ENCODE results near the gene ADAMTSL1. TPM values are rescaled to one million over a fixed set of nuclear protein-coding genes. Genes with fewer than 3 reads are reported as not detected.
A peak's percentile ranks its signal among the peaks of the same experiment; 100 is the strongest.

The ADAMTSL1 gene
- total RNA-seq, 1 experiment from 2014 or later, result 74.5 TPM

- DNase-seq (ENCODE audit: low read depth), result no peak
Observed at GRCh38 chr9:18798508-18799290, 324.7 kb downstream of the ADAMTSL1 start.

- DNase-seq (ENCODE audit: low read depth), result no peak
Observed at GRCh38 chr9:18799428-18799827, 325.5 kb downstream of the ADAMTSL1 start.

- peak; percentile 85 for DNase-seq (ENCODE audit: low read depth)
Observed at GRCh38 chr9:18800579-18800978, 326.6 kb downstream of the ADAMTSL1 start.

GRCh38 chr9:18805386-18805785, 331.4 kb downstream of the ADAMTSL1 start:
- no peak for DNase-seq (ENCODE audit: low read depth)

- DNase-seq (ENCODE audit: low read depth), result no peak
Observed at GRCh38 chr9:18806232-18807080, 332.5 kb downstream of the ADAMTSL1 start.

- DNase-seq (ENCODE audit: low read depth), result no peak
Observed at GRCh38 chr9:18810581-18810980, 336.6 kb downstream of the ADAMTSL1 start.

GRCh38 chr9:18811171-18811570, 337.2 kb downstream of the ADAMTSL1 start:
- DNase-seq (ENCODE audit: low read depth), result no peak

- DNase-seq (ENCODE audit: low read depth), result no peak
Observed at GRCh38 chr9:18819418-18819817, 345.5 kb downstream of the ADAMTSL1 start.

GRCh38 chr9:18820566-18821095, 346.7 kb downstream of the ADAMTSL1 start:
- DNase-seq (ENCODE audit: low read depth), result no peak

GRCh38 chr9:18821788-18822187, 347.8 kb downstream of the ADAMTSL1 start:
- peak; percentile 40 for DNase-seq (ENCODE audit: low read depth)

- DNase-seq (ENCODE audit: low read depth), result no peak
Observed at GRCh38 chr9:18822850-18823249, 348.9 kb downstream of the ADAMTSL1 start.

- peak; percentile 12 for DNase-seq (ENCODE audit: low read depth)
Observed at GRCh38 chr9:18824095-18824666, 350.2 kb downstream of the ADAMTSL1 start.

- DNase-seq (ENCODE audit: low read depth), result no peak
Observed at GRCh38 chr9:18825656-18826170, 351.8 kb downstream of the ADAMTSL1 start.

GRCh38 chr9:18826248-18826647, 352.3 kb downstream of the ADAMTSL1 start:
- DNase-seq (ENCODE audit: low read depth), result no peak

- DNase-seq (ENCODE audit: low read depth), result no peak
Observed at GRCh38 chr9:18829066-18829465, 355.1 kb downstream of the ADAMTSL1 start.

GRCh38 chr9:18829873-18830272, 355.9 kb downstream of the ADAMTSL1 start:
- DNase-seq (ENCODE audit: low read depth), result no peak

GRCh38 chr9:18834740-18835361, 360.9 kb downstream of the ADAMTSL1 start:
- no peak for DNase-seq (ENCODE audit: low read depth)

GRCh38 chr9:18837402-18837801, 363.4 kb downstream of the ADAMTSL1 start:
- no peak for DNase-seq (ENCODE audit: low read depth)

GRCh38 chr9:18847576-18848275, 373.8 kb downstream of the ADAMTSL1 start:
- no peak for DNase-seq (ENCODE audit: low read depth)

GRCh38 chr9:18848657-18849056, 374.7 kb downstream of the ADAMTSL1 start:
- no peak for DNase-seq (ENCODE audit: low read depth)

- DNase-seq (ENCODE audit: low read depth), result no peak
Observed at GRCh38 chr9:18849270-18849669, 375.3 kb downstream of the ADAMTSL1 start.
